Naive B cell (primary cell): Measurements from ENCODE around the gene PIGQ. TPM values are rescaled to one million over a fixed set of nuclear protein-coding genes. Genes with fewer than 3 reads are reported as not detected.

ENCODE experiments used
- ATAC-seq, 2 donors: fragments of 150-1000 bp; cut with Tn5 transposase; 2 replicates each; pipeline ENCODE4 v1.10.0; 2021; ENCODE audit warnings: low read depth in 2 of 2, mild to moderate bottlenecking in 2 of 2, moderate library complexity in 2 of 2
- DNase-seq: peaks from one replicate; pipeline ENCODE4 v3.0.0; 2022
- H3K27ac Mint-ChIP-seq, 6 donors: one replicate each; pipeline ENCODE4 v1.8.0; 2020 to 2022; ENCODE audit warnings: mild to moderate bottlenecking in 6 of 6, mixed read lengths in 6 of 6, moderate library complexity in 5 of 6, inconsistent platforms in 2 of 6
- H3K27me3 Mint-ChIP-seq, 3 donors: one replicate each; pipeline ENCODE4 v1.8.0; 2021 to 2022; ENCODE audit warnings: mixed read lengths in 3 of 3, mild to moderate bottlenecking in 1 of 3
- H3K36me3 Mint-ChIP-seq, 2 donors: one replicate each; pipeline ENCODE4 v1.8.0; 2020 to 2022; ENCODE audit warnings: mixed read lengths in 2 of 2, inconsistent platforms in 1 of 2, mild to moderate bottlenecking in 1 of 2
- H3K4me1 Mint-ChIP-seq, 3 donors: one replicate each; pipeline ENCODE4 v1.8.0; 2020 to 2022; ENCODE audit warnings: mixed read lengths in 3 of 3, inconsistent platforms in 1 of 3, mild to moderate bottlenecking in 1 of 3, moderate library complexity in 1 of 3
- H3K4me3 Mint-ChIP-seq, 8 donors: one replicate each; pipeline ENCODE4 v1.8.0; 2020 to 2022; ENCODE audit warnings: mild to moderate bottlenecking in 8 of 8, mixed read lengths in 8 of 8, moderate library complexity in 8 of 8, inconsistent platforms in 2 of 8
- H3K9me3 Mint-ChIP-seq, 7 donors: one replicate each; pipeline ENCODE4 v1.8.0; 2020 to 2022; ENCODE audit warnings: mixed read lengths in 7 of 7, mild to moderate bottlenecking in 5 of 7, inconsistent platforms in 2 of 7, moderate library complexity in 1 of 7
- polyA plus RNA-seq, 6 donors: library from polyadenylated mRNA; unstranded; fragments of 300-500 nt; fragmentation: Illumina TruSeq; gene quantifications; one replicate each; pipeline ENCODE4 v1.2.3, GENCODE V29; 2021; ENCODE audit warnings: low read depth in 6 of 6

PIGQ gene
- polyA plus RNA-seq, 6 donors from 2014 or later, result 4.5 to 22.2 (median 12.7) TPM

DNA sequence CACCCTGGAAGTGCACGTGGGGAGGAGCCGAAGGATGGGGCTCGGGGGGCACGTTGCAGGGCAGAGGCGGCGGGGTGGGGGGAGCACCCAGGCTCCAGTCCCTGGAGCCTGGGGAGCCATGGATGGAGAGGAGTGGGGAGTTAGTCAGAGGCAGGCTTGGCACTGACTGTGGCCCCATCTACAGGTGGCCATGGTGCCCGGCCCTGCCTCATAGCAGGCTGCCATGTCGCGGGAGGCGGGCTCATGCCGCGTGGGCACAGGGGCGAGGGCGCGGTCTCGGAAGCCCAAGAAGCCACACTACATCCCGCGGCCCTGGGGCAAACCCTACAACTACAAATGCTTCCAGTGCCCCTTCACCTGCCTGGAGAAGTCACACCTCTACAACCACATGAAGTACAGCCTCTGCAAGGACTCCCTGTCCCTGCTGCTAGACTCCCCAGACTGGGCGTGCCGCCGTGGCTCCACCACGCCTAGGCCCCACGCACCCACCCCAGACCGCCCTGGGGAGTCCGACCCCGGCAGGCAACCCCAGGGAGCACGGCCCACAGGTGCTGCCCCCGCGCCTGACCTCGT lies 6.6 kb upstream of the PIGQ start:
- Mint-ChIP-seq H3K9me3 (no peaks in the 10 kb centered on the region), H3K36me3 (no peaks in the 10 kb centered on the region), H3K4me1 (peaks cover 9 to 15% (median 14%) of the 10 kb centered on the region in 3 donors), H3K27ac (peak overlapping the region in 1 of 6 donors; percentile 47), H3K4me3 (no peak overlapping the region), H3K27me3 (peaks cover 0 to 23% (median 11%) of the 10 kb centered on the region in 3 donors)
- ATAC-seq, result no peak
- no peak for DNase-seq

DNA sequence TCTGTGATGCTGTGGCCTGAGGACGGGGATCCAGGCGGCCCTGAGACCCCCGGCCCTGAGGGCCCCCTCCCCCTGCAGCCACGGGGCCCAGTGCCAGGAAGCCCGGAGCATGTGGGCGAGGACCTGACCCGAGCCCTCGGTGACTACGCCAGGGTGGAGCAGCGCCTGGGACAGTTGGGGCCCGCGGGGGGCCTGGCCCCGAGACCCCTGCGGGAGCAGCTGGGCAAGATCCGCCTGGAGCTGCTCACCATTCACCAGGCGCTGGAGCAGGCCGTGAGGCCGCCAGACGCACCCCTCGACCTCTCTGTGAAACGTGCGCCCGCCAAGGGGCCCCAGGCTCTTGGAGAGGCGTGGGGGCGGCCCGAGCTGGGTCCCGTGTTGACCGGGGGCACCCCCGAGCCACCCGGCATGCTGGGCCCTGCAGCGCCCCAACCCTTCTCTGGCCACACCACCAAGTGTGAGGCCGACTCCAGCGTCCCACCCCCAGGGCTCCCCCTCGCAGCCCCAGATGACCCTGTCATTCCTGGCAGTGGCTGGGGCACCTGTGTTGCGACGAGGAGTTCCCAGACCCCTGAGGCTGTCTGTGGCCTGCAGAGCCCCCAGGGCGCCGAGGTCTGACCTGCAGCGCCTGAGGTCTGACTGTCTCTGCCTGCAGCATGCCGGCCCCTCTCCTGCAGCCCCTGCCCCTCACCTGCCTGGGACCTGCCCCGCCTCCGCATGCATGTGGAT lies 4.9 kb upstream of the PIGQ start:
- peaks cover 16 to 18% (median 17%) of the 10 kb centered on the region in 3 donors for H3K4me1 Mint-ChIP-seq
- H3K4me3 Mint-ChIP-seq, result no peak overlapping the region
- DNase-seq, result no peak
- no peak overlapping the region for H3K27ac Mint-ChIP-seq
- no peak for ATAC-seq
- no peaks in the 10 kb centered on the region for H3K9me3 Mint-ChIP-seq
- peaks cover 0 to 10% (median 5%) of the 10 kb centered on the region in 3 donors for H3K27me3 Mint-ChIP-seq
- H3K36me3 Mint-ChIP-seq, result no peaks in the 10 kb centered on the region

DNA sequence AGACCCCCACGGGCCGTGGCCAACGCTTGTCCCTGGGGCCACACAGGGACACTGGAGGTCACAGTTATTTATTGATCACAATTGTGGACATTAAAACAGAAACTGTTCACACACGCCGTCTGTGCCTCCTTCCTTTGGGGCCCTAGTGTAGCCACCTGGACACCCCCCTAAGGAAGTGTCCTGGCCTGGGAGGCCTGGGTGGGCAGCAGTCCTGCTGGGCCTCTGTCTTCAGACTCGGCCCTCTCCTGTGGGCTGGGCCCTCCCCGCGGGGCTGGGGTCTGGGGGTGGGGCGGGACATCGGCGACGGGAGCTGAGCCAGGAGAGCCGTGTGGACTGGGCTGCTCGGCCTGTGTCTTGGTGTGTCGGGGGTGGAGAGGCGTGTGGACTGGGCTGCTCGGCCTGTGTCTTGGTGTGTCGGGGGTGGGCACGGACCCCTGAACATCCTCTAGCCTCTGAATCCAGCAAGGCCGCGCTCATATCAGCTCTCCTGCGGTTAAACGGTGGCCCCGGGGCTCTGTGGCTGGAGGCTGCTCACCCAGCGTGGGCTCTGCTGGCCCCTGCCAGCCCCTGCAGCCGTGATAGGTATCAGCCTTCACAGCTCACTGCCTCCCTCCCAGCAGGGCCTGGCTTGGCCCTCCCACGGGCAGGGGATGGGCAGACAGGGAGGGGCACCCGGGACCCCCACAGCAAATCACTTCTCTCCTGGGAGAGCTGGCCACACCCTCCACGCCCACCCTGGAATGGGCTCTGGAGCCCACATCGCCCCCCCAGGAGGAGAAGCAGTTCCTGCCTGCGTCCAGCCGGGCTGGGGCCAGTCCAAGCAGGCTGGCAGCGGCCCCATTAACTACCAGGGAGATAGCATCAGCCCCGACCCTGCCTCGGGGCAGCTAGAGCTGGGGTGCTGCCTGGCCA lies 4.1 kb upstream of the PIGQ start:
- peaks cover 16 to 21% (median 21%) of the 10 kb centered on the region in 3 donors for H3K4me1 Mint-ChIP-seq

DNA sequence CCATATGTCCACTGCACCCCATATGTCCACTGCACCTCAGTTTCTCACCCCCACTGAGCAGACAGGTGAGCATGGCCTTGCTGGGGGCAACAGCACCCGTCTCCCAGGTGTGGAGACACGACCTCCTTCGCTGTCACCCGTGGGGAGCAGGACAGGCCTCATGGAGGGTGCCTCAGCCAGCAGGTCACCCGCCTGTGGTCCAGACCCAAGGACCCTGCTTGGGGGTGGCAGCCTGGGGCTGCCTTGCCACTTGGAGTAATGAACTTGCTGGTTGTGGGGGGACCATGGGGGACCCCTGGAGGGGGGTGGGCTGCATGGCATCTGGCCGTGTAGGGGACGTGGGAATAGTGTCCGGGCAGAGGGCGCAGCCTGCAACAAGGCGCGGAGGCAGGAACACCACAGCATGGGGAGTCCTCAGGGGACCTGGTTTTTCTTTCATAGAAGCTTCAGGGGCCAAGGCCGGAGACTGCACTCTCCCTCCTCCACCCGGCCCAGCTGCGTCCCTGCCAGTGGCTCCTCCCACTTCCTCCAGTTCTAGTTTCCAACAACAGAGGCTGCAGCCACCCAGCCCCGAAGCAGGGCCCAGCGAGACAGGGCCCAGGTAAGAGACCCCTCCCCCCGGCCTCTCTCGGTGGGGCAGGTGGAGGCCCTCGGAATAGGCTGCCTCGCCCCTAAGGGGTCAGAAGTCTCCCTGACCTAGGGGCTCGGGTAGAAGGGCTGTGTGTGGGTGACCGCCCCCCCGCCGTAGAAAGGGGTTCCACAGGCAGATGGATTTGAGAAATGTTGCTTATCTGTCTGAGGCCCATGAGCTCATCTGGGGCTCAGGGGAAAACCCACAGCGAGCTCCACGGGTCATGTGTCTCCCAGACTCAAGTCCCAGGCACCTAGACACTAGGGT lies 3.0 kb upstream of the PIGQ start, which contains the start of gene NHLRC4:
Gene NHLRC4 (plus strand): TSS at position 531 of the 898 bp plus-strand sequence. CDS start 1,043 bp downstream, outside the sequence.
- H3K4me1 Mint-ChIP-seq, result peaks cover 27 to 32% (median 31%) of the 10 kb centered on the region in 3 donors
- peaks cover 0 to 10% (median 5%) of the 10 kb centered on the region in 3 donors for H3K27me3 Mint-ChIP-seq
- H3K9me3 Mint-ChIP-seq, result no peaks in the 10 kb centered on the region
- H3K27ac Mint-ChIP-seq, result peak within 1 kb of the TSS in 5 of 6 donors; percentile 6 to 83 (median 53)
- no peaks in the 10 kb centered on the region for H3K36me3 Mint-ChIP-seq
- peak; percentile 51 for DNase-seq
- peak; percentile 54 to 59 for ATAC-seq
- H3K4me3 Mint-ChIP-seq, result peak within 1 kb of the TSS; percentile 70 to 84 (median 78)

More for the DNA sequence above, 4.1 kb upstream of the PIGQ start:
- H3K4me3 Mint-ChIP-seq, result peak overlapping the region in 3 of 8 donors; percentile 6 to 53 (median 52)
- ATAC-seq (no peak), DNase-seq (no peak)
- peaks cover 0 to 10% (median 5%) of the 10 kb centered on the region in 3 donors for H3K27me3 Mint-ChIP-seq
- peak overlapping the region in 1 of 6 donors; percentile 83 for H3K27ac Mint-ChIP-seq
- no peaks in the 10 kb centered on the region for H3K9me3 Mint-ChIP-seq
- no peaks in the 10 kb centered on the region for H3K36me3 Mint-ChIP-seq

DNA sequence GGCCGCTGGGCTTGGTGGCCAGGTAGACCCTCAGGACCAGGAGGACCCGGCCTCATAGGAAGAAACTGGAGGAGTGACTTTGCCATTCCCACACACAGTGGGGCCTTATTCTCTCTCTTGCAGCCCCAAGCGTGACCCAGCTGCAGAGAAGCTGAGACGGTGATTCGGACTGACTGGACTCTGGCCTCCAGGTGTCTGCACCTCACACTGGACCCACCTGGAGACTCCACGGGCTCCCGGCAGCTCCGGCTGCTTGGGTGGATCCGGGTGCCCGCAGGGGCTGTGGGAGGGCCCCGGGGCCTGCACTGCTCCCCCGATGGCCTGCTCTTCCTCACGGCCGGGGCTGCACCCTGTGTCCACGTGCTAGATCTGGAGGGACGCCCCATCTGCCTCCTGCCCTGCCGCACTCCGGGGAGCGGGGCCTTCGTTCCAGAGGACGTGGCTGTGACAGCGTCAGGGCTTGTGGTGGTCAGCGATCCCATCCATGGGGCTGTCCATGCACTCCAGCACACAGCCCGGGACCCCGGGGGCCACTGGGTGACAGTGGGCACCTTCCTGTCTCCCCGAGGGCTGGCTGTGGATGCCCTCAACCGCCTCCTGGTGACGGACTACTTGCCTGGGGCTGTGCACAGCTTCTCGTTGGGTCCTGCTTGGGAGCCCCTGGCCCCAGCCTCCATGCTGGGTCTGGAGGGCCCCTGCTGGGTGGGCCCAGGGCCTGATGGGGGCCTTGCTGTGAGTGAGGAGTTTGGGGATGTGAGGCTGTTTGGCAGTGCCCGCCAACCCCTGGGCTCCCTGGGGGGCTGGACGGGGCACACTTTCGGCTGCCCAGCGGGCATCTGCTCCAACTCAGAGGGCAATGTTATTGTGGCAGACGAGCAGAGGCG lies 2.2 kb upstream of the PIGQ start:
- no peak for ATAC-seq
- no peak for DNase-seq
- H3K36me3 Mint-ChIP-seq, result no peaks in the 10 kb centered on the region
- H3K4me1 Mint-ChIP-seq, result peaks cover 29 to 36% (median 34%) of the 10 kb centered on the region in 3 donors
- no peaks in the 10 kb centered on the region for H3K9me3 Mint-ChIP-seq
- peaks cover 0 to 4% (median under 1%) of the 10 kb centered on the region in 3 donors for H3K27me3 Mint-ChIP-seq
- peak overlapping the region; percentile 70 to 84 (median 78) for H3K4me3 Mint-ChIP-seq
- peak overlapping the region in 4 of 6 donors; percentile 50 to 83 (median 64) for H3K27ac Mint-ChIP-seq

DNA sequence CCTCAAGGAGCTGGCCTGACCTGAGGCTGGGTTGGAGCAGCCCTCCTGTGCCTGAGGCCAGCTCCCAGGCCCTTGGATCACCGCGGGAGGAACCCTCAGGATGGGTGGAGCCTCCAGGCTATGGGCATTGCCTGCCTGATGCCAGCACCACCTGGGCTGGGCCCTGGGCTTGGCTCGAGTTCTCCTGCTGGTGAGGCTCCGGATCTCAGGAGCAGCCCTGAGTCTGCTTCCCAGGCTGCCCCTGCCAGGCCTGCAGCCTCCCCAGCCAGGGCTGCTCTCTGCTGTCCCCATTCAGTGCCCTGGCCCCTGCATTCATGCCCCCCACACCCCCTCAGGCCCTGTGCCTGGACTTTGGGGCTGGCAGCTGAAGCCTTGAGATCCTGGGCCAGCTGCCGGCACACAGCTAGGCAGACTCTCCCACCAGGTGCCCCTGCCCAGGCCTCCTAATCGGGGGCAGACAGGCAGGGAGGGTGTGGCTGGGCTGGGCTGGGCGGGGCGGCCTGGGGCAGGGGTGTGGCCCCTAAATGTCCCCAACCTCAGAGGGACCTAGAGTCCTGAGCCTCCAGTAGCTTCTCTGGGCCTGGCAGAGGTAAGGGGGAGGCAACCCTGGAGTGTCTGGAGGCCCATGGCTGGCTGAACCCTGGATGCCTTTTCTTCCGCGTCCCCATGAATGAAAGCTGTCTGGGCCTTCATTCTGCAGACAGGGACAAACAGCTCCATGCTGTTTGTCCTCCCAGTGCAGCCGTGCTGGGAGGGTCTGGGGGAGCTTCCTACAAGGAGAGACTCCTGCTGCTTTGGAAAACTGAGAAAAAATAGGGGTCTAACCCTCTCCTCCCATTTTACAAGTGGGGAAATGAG lies 1.1 kb upstream of the PIGQ start:
- ATAC-seq (no peak), DNase-seq (no peak)
- H3K36me3 Mint-ChIP-seq, result no peaks in the 10 kb centered on the region
- peak overlapping the region; percentile 82 to 94 (median 90) for H3K4me3 Mint-ChIP-seq
- no peaks in the 10 kb centered on the region for H3K27me3 Mint-ChIP-seq
- H3K9me3 Mint-ChIP-seq, result no peaks in the 10 kb centered on the region
- peak overlapping the region in 3 of 6 donors; percentile 54 to 99 (median 85) for H3K27ac Mint-ChIP-seq
- peaks cover 29 to 36% (median 34%) of the 10 kb centered on the region in 3 donors for H3K4me1 Mint-ChIP-seq

DNA sequence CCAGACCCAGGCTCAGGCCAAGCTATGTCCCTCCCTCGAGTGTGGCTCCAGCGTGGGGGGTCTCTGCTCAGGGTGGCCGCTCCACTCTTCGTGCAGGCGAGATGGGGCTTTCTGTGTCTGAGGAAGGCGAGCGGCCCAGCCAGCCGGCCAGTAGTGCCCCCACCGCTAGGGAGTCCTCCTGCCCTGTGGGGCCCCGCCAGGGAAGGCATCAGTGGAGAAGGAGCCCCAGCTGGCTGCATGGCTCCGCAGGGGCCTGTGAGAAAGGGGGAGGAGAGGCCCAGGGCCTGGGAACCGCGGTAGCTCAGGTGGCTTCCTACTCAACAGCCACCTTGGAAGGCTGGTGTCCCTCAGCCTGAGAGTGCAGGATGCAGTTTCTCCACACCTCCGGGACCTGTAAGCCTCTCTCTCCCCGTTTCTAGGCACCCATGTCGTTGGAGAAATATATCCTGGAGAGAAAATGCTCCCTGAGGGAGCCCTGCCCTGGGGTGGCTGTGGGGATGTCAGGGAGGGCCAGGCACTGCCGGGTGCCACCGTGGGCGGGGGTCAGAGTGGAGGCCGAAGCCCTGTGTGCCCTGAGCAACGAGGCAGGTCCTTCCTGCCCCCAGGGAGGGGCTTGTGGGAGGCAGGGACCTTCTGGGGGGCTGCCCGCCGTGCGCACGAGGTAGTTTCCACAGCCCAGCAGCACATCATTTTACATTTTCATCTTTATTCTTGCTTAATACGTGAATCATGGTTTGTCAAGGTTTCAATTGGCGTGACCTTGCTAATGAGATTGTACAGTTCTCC lies 3.3 kb downstream of the PIGQ start:
- ATAC-seq (no peak), DNase-seq (no peak)
- no peak overlapping the region for H3K27ac Mint-ChIP-seq
- H3K4me3 Mint-ChIP-seq, result peak overlapping the region in 1 of 8 donors; percentile 22
- no peaks in the 10 kb centered on the region for H3K36me3 Mint-ChIP-seq
- no peaks in the 10 kb centered on the region for H3K27me3 Mint-ChIP-seq
- peaks cover 23 to 31% (median 25%) of the 10 kb centered on the region in 3 donors for H3K4me1 Mint-ChIP-seq
- no peaks in the 10 kb centered on the region for H3K9me3 Mint-ChIP-seq

DNA sequence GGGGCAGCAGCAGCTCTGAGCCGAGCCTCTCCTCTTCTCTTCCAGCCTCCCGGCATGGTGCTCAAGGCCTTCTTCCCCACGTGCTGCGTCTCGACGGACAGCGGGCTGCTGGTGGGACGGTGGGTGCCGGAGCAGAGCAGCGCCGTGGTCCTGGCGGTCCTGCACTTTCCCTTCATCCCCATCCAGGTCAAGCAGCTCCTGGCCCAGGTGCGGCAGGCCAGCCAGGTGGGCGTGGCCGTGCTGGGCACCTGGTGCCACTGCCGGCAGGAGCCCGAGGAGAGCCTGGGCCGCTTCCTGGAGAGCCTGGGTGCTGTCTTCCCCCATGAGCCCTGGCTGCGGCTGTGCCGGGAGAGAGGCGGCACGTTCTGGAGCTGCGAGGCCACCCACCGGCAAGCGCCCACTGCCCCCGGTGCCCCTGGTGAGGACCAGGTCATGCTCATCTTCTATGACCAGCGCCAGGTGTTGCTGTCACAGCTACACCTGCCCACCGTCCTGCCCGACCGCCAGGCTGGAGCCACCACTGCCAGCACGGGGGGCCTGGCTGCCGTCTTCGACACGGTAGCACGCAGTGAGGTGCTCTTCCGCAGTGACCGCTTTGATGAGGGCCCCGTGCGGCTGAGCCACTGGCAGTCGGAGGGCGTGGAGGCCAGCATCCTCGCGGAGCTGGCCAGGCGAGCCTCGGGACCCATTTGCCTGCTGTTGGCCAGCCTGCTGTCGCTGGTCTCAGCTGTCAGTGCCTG lies 4.4 kb downstream of the PIGQ start:
- Mint-ChIP-seq H3K4me1 (peaks cover 20 to 27% (median 26%) of the 10 kb centered on the region in 3 donors), H3K27me3 (no peaks in the 10 kb centered on the region), H3K9me3 (no peaks in the 10 kb centered on the region), H3K27ac (no peak overlapping the region), H3K4me3 (no peak overlapping the region), H3K36me3 (no peaks in the 10 kb centered on the region)
- ATAC-seq (no peak), DNase-seq (no peak)

DNA sequence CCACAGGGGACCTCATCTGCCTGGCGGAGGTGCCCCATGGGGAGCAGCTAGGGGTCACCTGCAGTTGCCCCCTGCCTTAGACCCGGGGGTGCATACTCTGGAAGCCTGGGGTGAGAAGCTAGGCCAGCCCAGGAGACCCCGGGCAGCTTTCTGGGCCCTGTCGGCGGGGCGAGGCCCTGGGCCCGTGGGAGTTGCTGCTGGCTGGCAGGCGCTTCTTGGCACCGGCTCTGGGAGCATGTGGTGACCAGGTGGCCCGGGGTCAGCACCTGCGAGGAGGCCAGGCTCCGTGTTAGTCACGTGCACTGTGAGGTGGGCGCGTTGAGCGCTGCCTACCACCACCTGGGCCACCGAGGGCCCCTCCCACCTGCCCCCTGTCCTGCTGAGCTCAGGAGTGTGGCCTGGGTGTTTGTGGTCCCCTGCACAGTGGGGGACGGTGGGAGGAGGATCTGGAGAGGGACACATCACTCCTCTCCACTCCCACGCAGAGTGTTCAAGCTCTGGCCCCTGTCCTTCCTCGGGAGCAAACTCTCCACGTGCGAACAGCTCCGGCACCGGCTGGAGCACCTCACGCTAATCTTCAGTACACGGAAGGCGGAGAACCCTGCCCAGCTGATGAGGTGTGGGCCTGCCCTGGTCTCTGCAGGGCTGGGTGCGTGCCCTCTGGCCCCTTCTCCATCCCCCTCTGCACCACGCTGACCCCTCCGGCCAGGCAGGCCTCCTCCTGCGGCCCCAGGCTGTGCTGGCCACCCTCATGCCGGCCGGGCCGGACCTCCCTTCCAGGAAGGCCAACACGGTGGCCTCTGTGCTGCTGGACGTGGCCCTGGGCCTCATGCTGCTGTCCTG lies 5.8 kb downstream of the PIGQ start:
- no peaks in the 10 kb centered on the region for H3K36me3 Mint-ChIP-seq
- no peak overlapping the region for H3K4me3 Mint-ChIP-seq
- H3K9me3 Mint-ChIP-seq, result no peaks in the 10 kb centered on the region
- H3K27me3 Mint-ChIP-seq, result no peaks in the 10 kb centered on the region
- peaks cover 14 to 24% (median 21%) of the 10 kb centered on the region in 3 donors for H3K4me1 Mint-ChIP-seq
- H3K27ac Mint-ChIP-seq, result no peak overlapping the region
- no peak for ATAC-seq
- no peak for DNase-seq
